Common myeloid progenitor, CD34-positive (primary cell): ENCODE results near the gene NEK11.

Experiments
- CTCF ChIA-PET: fragments of 350-600 bp; sonication (Branson Sonifier 250); formaldehyde crosslinking; loops from one replicate; lab custom pipeline; 2021; ENCODE audit warnings: antibody characterized with exemption; lab: Charles Lee
- POLR2A ChIA-PET: fragments of 350-600 bp; sonication (Branson Sonifier 250); formaldehyde crosslinking; loops from one replicate; lab custom pipeline; 2021; ENCODE audit warnings: antibody characterized with exemption; lab: Charles Lee
- DNase-seq, 3 donors: peaks; one replicate each; pipeline versions ENCODE4 v3.0.0 to v3.0.0-alpha.2; 2013
- H3K27ac ChIP-seq, 2 experiments: 1 replicate in 1 of 2; 2 replicates in 1 of 2; pipeline ENCODE4 v1.7.0; 2013; ENCODE audit warnings: inconsistent platforms in 2 of 2, low read length in 2 of 2, mild to moderate bottlenecking in 2 of 2, low read depth in 1 of 2, moderate library complexity in 1 of 2; ENCODE audit not compliant: severe bottlenecking in 2 of 2, insufficient read depth in 1 of 2, poor library complexity in 1 of 2
- H3K27me3 ChIP-seq, 5 experiments: replicated peaks in 2 of 5; 1 replicate in 3 of 5; 2 replicates in 2 of 5; pipeline versions ENCODE4 v1.6.1 to v1.7.0; 2013; ENCODE audit warnings: low read length in 4 of 5, mild to moderate bottlenecking in 2 of 5, moderate library complexity in 2 of 5, inconsistent platforms in 1 of 5; ENCODE audit not compliant: insufficient read depth in 5 of 5, control insufficient read depth in 4 of 5
- H3K36me3 ChIP-seq, 4 experiments: 1 replicate in 2 of 4; 2 replicates in 2 of 4; pipeline versions ENCODE4 v1.6.1 to v1.7.0; 2013; ENCODE audit warnings: low read length in 3 of 4, control low read depth in 1 of 4, mild to moderate bottlenecking in 1 of 4; ENCODE audit not compliant: control insufficient read depth in 4 of 4, insufficient read depth in 4 of 4
- H3K4me1 ChIP-seq, 4 experiments: 1 replicate in 3 of 4; 2 replicates in 1 of 4; pipeline versions ENCODE4 v1.6.1 to v1.7.1; 2013; ENCODE audit warnings: low read length in 3 of 4, mild to moderate bottlenecking in 3 of 4, control low read depth in 1 of 4, inconsistent platforms in 1 of 4, moderate library complexity in 1 of 4; ENCODE audit not compliant: control insufficient read depth in 4 of 4, insufficient read depth in 4 of 4; ENCODE audit errors: control extremely low read depth in 1 of 4
- H3K4me3 ChIP-seq, 7 experiments: 1 replicate in 4 of 7; 2 replicates in 3 of 7; pipeline versions ENCODE4 v1.5.1 to v1.7.0; 2013; ENCODE audit warnings: mild to moderate bottlenecking in 7 of 7, low read length in 6 of 7, moderate library complexity in 6 of 7, inconsistent platforms in 2 of 7, low read depth in 2 of 7, control low read depth in 1 of 7; ENCODE audit not compliant: insufficient read depth in 4 of 7, control insufficient read depth in 1 of 7; ENCODE audit errors: extremely low read depth in 1 of 7
- H3K9me3 ChIP-seq, 5 experiments: 1 replicate in 4 of 5; 2 replicates in 1 of 5; pipeline versions ENCODE4 v1.6.1 to v1.7.1; 2013; ENCODE audit warnings: low read length in 4 of 5, mild to moderate bottlenecking in 2 of 5, inconsistent platforms in 1 of 5, low read depth in 1 of 5, moderate library complexity in 1 of 5; ENCODE audit not compliant: control insufficient read depth in 4 of 5, insufficient read depth in 2 of 5; ENCODE audit errors: control extremely low read depth in 1 of 5
- WGBS: methylation state at CpG from one replicate; pipeline ENCODE4 v1.1.5; 2013; ENCODE audit not compliant: insufficient coverage; 5-methylcytosine and 5-hydroxymethylcytosine counted together

NEK11 gene

DNA sequence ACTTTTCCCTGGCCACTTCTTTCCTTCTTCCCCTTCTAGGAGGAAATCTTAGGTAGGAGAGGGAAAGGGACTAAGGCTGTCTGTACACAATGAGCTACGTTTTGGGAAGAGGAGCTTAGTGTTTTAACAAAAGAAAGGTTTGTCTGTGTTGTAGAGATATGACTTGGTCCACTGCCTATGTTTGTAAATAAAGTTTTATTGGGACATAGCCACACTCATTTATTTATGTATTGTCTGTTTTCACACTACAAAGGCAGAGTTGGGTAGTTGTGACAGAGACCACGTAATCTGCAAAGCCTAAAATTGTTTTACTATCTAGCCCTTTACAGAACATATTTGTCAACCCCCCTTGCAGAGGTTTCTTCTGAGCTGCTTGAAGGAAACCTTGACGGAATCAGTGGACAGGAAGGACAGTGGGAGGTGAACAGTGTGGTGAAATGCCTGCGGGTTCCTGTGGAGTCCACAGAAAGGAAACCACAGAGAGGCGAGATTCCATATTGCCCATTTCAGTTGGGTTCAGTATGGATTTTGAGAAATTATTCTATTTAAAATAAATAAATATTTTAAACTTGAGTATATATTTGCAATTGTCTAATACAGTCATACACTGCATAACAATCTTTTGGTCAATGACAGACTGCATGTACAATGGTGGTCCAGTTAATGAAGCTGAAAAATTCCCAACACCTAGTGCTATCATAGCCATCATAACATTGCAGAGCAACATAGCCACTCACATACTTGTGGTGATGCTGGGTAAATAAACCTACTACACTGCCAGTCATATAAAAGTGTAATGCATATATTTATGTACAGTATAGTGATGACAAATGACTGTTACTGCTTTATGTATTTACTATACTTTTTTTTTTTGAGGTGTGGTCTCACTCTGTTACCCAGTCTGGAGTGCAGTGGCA lies 197.0 kb downstream of the NEK11 start:
- Histone ChIP-seq H3K36me3 (no peaks in the 10 kb centered on the region), H3K27ac (no peak overlapping the region), H3K4me3 (peak overlapping the region in 1 of 7 experiments; percentile 19), H3K4me1 (peaks cover 2 to 18% (median 14%) of the 10 kb centered on the region in 4 experiments), H3K27me3 (peaks cover 0 to 5% (median 0%) of the 10 kb centered on the region in 5 experiments), H3K9me3 (no peaks in the 10 kb centered on the region)
- ChIA-PET CTCF (interaction anchor here (0.6 kb wide), 1 partner anchor 480 kb away, joined by 3 read pairs; no protein-coding TSS in a partner anchor), POLR2A (no interaction called here)
- DNase-seq = peak; percentile 7 to 47 (median 33)
- WGBS = 0% methylated on average over 1 of the region's 5 CpGs

DNA sequence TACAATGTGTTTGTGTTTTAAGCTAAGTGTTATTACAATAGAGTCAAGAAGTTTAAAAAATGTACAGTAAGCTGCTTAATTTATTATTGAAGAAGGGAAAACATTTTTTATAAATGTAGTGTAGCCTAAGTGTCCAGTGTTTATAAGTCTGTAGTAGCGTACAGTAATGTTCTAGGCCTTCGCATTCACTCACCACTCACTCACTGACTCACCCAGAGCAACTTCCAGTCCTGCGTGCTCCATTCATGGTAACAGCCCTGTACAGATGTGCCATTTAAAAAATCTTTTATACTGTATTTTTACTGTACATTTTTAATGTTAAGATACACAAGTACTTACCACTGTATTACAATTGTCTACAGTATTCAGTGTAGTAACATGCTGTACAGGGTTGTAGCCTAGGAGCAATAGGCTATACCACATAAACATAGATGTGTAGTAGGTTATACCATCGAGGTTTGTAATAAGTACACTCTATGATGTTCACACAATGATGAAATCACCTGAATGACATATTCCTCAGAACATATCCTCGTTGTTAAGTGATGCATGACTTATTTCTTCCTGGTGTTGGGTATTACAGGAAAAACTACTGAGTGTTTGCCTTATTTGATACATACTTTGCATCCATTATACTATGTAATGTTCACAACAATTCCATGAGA lies 198.3 kb downstream of the NEK11 start:
- no peak overlapping the region for H3K27ac ChIP-seq
- no CpG with 5 or more reads among the region's 5 CpGs for WGBS
- no peak for DNase-seq
- peaks cover 0 to 5% (median 0%) of the 10 kb centered on the region in 5 experiments for H3K27me3 ChIP-seq
- POLR2A ChIA-PET = no interaction called here
- CTCF ChIA-PET = interaction anchor here (1.1 kb wide), 1 partner anchor 11 kb away, joined by 3 read pairs; no protein-coding TSS in a partner anchor
- H3K9me3 ChIP-seq = no peaks in the 10 kb centered on the region
- peaks cover 2 to 18% (median 14%) of the 10 kb centered on the region in 4 experiments for H3K4me1 ChIP-seq
- H3K36me3 ChIP-seq = no peaks in the 10 kb centered on the region
- no peak overlapping the region for H3K4me3 ChIP-seq

DNA sequence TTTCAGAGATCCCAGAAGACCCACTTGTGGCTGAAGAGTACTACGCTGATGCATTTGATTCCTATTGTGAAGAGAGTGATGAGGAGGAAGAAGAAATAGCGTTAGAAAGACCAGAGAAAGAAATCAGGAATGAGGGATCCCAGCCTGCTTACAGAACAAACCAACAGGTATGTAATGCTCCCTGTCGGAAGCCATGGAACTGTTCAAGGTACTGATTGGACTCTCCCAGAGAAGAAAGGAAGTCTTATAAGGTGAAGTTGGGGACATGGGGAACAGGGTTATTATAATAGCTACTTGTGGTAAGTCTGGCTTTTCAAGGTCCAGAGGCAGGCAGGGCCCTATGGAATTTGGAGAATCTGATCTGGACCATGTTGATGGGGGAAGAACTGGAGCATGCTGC lies 201.8 kb downstream of the NEK11 start:
- H3K27ac ChIP-seq = no peak overlapping the region
- peaks cover 0 to 5% (median 0%) of the 10 kb centered on the region in 5 experiments for H3K27me3 ChIP-seq
- ChIA-PET CTCF (no interaction called here), POLR2A (no interaction called here)
- no peaks in the 10 kb centered on the region for H3K36me3 ChIP-seq
- no peak for DNase-seq
- H3K9me3 ChIP-seq = no peaks in the 10 kb centered on the region
- peaks cover 0 to 3% (median 2%) of the 10 kb centered on the region in 4 experiments for H3K4me1 ChIP-seq
- WGBS = 94% methylated on average over 3 of the region's 3 CpGs
- no peak overlapping the region for H3K4me3 ChIP-seq

DNA sequence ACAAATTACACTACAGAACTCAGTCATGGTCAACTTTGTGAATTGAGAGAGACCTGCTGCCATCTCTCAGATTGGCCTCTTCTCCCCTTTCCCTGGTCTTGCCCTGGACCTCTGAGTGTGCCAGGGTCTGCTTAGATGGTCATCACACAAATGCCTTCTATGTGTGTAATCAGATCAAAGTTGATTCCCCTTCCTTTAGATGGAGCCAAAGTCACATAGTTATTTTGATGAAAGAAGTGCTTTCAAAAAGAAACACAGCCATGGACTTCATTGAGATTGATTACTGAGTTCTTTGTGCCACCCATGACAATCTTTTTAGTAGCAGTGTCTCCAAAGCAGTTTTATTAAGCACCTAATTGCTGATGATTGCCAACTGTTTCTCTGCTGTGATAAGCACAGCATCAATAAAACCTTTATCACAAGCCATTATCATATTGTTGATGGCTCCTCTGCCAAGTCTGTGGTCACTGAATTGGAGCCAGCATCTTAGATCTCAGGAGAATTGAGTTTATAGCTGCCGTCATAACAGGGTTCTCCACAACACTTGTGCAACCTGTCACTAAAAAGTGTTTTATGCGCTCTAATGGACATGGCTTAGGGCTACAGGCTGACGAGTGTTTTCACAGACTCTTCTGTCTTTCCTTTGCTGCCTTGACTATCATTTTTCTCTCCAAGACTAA lies 205.2 kb downstream of the NEK11 start:
- Histone ChIP-seq H3K4me3 (no peak overlapping the region), H3K27me3 (peaks cover 0 to 3% (median 0%) of the 10 kb centered on the region in 5 experiments), H3K36me3 (no peaks in the 10 kb centered on the region), H3K27ac (no peak overlapping the region), H3K9me3 (no peaks in the 10 kb centered on the region), H3K4me1 (no peaks in the 10 kb centered on the region)
- ChIA-PET CTCF (interaction anchor here (1.2 kb wide), 1 partner anchor 798 kb away, joined by 4 read pairs; no protein-coding TSS in a partner anchor), POLR2A (no interaction called here)
- peak; percentile 10 to 35 (median 21) for DNase-seq
- 84% methylated on average over 2 of the region's 3 CpGs for WGBS

DNA sequence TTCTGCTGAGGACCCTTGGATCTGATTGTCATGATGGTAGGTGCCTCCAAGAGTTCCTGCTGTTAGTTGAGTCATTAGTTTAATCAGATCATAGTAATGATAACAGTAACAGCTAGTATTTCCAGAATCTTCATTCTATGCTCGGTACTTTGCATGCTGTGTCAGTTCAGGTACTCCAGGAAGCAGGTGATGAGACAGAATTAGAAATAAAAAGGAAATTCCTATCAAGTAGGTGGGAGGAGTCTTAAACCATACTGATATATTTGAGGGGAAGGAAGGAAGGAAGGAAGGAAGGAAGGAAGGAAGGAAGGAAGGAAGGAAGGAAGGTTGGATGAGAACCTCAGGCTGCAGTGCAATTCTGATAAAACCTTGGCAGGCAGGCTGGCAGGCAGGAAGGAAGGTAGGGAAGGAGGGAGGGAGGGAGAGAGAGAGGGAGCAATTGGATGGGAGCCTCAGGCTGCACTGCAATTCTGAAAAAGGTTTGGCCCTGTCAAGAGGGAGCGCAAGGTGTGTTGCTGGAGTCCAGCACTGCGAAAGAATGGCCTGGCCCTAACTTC lies 206.1 kb downstream of the NEK11 start:
- Histone ChIP-seq H3K27me3 (peaks cover 0 to 6% (median 0%) of the 10 kb centered on the region in 5 experiments), H3K36me3 (no peaks in the 10 kb centered on the region), H3K9me3 (no peaks in the 10 kb centered on the region), H3K4me1 (no peaks in the 10 kb centered on the region), H3K4me3 (no peak overlapping the region), H3K27ac (no peak overlapping the region)
- WGBS = 96% methylated on average over 2 of the region's 3 CpGs
- DNase-seq = no peak
- ChIA-PET POLR2A (no interaction called here), CTCF (interaction anchor here (1.2 to 1.6 kb wide), 2 partner anchors 12 to 797 kb away, joined by 4 to 6 read pairs; no protein-coding TSS in a partner anchor)

DNA sequence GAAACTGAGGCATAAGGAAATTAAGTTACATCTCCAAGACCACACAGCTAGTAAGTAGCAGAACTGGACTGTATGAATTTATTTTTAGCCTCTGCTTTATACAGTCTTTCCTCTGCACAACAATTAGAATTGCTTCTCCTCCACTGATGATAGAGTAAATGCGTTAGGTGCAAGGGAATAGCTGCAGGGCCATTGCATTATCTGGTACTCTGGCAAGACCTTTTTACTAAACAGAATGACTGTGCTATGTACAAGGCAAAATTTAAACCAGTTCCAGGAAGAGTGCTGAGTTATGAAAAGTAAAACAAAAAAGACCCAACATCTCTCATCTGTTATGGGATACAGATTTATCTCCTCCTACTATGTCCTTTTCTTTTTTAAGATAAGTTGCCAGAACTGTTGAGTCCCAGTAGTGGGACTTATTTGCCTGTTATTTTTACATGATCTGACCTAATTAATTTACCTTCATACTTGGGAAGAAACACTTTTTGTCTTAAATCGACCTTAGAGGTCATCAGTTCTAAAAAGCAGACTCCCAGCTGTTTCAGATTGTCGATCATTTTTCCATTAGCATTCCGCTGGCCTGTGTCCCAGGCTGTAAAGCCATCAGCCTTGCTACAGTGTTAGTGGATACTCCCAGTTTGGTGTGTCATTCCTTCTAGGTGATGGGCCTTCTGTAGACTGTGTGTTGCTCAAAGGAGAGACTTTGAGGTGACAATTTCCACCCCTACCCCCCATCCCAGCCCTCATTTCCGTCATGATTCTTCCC lies 207.4 kb downstream of the NEK11 start:
- DNase-seq = no peak
- Histone ChIP-seq H3K9me3 (no peaks in the 10 kb centered on the region), H3K4me3 (no peak overlapping the region), H3K27ac (no peak overlapping the region), H3K36me3 (no peaks in the 10 kb centered on the region), H3K4me1 (no peaks in the 10 kb centered on the region), H3K27me3 (peaks cover 0 to 7% (median 0%) of the 10 kb centered on the region in 5 experiments)
- POLR2A ChIA-PET = no interaction called here
- 100% methylated on average over 2 of the region's 5 CpGs for WGBS
- CTCF ChIA-PET = interaction anchor here (1.6 kb wide), 1 partner anchor 13 kb away, joined by 6 read pairs; no protein-coding TSS in a partner anchor
